Nephron progenitor cell (in vitro differentiated cells): Measurements from ENCODE around the gene GPC5.
"Not testable (repeated sequence)": the region's sequence is repeated elsewhere in the genome, so short reads cannot be mapped to it uniquely, and the experiment has no call there.

Experiments
- DNase-seq: peaks from one replicate; pipeline ENCODE4 v3.0.0; 2021
- H3K27ac Mint-ChIP-seq: 2 replicates; pipeline ENCODE4 v1.8.0; 2021; ENCODE audit warnings: mild to moderate bottlenecking, moderate library complexity, mixed read lengths
- H3K27me3 Mint-ChIP-seq: 2 replicates; pipeline ENCODE4 v1.8.0; 2021; ENCODE audit warnings: mild to moderate bottlenecking, low read depth, mixed read lengths; ENCODE audit not compliant: poor library complexity
- H3K36me3 Mint-ChIP-seq: 2 replicates; pipeline ENCODE4 v1.8.0; 2021; ENCODE audit warnings: low read depth, mixed read lengths
- H3K4me1 Mint-ChIP-seq: 2 replicates; pipeline ENCODE4 v1.8.0; 2021; ENCODE audit warnings: mixed read lengths
- H3K4me3 Mint-ChIP-seq: 2 replicates; pipeline ENCODE4 v1.8.0; 2021; ENCODE audit warnings: mild to moderate bottlenecking, moderate library complexity, mixed read lengths
- H3K9me3 Mint-ChIP-seq: 2 replicates; pipeline ENCODE4 v1.8.0; 2021; ENCODE audit warnings: mild to moderate bottlenecking, moderate library complexity, mixed read lengths
- TF ChIP-seq, protein P1 (sequence below): fragments of 200-600 bp; sonication (generic); IDR thresholded peaks from 2 replicates; pipeline ENCODE4 v1.5.0; 2021; ENCODE audit warnings: antibody characterized with exemption

GPC5 gene

DNA sequence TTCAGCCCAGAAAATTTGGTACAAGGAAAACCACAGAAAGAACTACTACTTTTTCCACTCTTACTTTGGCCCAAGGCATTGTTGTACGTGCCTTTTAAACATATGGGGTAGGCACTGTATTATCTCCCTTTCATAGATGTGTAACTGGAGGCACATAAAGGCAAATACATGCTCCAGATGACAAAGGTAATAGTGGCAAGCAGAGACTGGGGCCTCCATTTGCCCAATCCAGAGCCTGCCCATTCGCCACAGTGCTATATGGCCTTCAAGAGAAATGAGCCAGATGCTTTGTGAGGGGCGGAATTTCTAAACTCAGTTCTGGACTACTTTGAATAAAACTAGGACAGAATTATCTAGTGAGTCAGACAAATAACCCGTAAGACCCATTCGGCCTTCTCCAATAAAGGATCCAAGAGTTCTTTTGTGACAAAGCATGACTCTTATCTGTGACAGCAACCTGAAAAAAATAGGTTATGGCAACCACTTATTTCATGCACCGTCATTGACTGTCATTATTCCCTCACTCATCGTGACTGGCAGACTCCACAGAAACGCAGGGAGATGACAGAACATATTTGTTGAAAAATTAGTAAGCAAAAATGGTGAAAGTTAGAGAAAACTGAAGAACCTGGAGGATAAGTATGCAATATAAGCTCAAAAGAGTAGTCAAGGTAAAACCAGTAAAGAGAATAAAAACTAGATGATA lies 1116.2 kb downstream of the GPC5 start:
- Mint-ChIP-seq H3K36me3 (peaks cover 6% of the 10 kb centered on the region), H3K9me3 (peaks cover 28% of the 10 kb centered on the region), H3K4me1 (peaks cover 5% of the 10 kb centered on the region), H3K4me3 (no peak overlapping the region), H3K27ac (no peak overlapping the region), H3K27me3 (no peaks in the 10 kb centered on the region)
- DNase-seq = no peak
- TF ChIP-seq, protein P1, sequence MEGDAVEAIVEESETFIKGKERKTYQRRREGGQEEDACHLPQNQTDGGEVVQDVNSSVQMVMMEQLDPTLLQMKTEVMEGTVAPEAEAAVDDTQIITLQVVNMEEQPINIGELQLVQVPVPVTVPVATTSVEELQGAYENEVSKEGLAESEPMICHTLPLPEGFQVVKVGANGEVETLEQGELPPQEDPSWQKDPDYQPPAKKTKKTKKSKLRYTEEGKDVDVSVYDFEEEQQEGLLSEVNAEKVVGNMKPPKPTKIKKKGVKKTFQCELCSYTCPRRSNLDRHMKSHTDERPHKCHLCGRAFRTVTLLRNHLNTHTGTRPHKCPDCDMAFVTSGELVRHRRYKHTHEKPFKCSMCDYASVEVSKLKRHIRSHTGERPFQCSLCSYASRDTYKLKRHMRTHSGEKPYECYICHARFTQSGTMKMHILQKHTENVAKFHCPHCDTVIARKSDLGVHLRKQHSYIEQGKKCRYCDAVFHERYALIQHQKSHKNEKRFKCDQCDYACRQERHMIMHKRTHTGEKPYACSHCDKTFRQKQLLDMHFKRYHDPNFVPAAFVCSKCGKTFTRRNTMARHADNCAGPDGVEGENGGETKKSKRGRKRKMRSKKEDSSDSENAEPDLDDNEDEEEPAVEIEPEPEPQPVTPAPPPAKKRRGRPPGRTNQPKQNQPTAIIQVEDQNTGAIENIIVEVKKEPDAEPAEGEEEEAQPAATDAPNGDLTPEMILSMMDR = no peak

GRCh38 chr13:92516878-92517277 lies 1118.5 kb downstream of the GPC5 start:
- H3K27me3 Mint-ChIP-seq, H3K4me1 Mint-ChIP-seq, H3K36me3 Mint-ChIP-seq, H3K4me3 Mint-ChIP-seq, H3K27ac Mint-ChIP-seq, DNase-seq: not testable (repeated sequence)
- peaks cover 44% of the 10 kb centered on the region for H3K9me3 Mint-ChIP-seq

DNA sequence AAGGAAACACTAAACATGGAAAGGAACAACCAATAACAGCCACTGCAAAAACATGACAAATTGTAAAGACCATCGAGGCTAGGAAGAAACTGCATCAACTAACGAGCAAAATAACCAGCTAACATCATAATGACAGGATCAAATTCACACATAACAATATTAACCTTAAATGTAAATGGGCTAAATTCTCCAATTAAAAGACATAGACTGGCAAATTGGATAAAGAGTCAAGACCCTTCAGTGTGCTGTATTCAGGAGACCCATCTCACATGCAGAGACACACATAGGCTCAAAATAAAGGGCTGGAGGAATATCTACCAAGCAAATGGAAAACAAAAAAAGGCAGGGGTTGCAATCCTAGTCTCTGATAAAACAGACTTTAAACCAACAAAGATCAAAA lies 1120.2 kb downstream of the GPC5 start:
- not testable (repeated sequence) for H3K4me3 Mint-ChIP-seq, H3K27me3 Mint-ChIP-seq, H3K36me3 Mint-ChIP-seq, H3K4me1 Mint-ChIP-seq, H3K27ac Mint-ChIP-seq, DNase-seq
- peaks cover 48% of the 10 kb centered on the region for H3K9me3 Mint-ChIP-seq

GRCh38 chr13:92530364-92530763 lies 1131.9 kb downstream of the GPC5 start:
- peaks cover 3% of the 10 kb centered on the region for H3K27me3 Mint-ChIP-seq
- no peak overlapping the region for H3K4me3 Mint-ChIP-seq
- TF ChIP-seq, protein P1 = no peak
- no peaks in the 10 kb centered on the region for H3K9me3 Mint-ChIP-seq
- no peaks in the 10 kb centered on the region for H3K36me3 Mint-ChIP-seq
- H3K27ac Mint-ChIP-seq = no peak overlapping the region
- H3K4me1 Mint-ChIP-seq = no peaks in the 10 kb centered on the region
- no peak for DNase-seq

GRCh38 chr13:92535222-92536006 lies 1137.0 kb downstream of the GPC5 start:
- TF ChIP-seq, protein P1 = no peak
- Mint-ChIP-seq H3K4me3 (no peak overlapping the region), H3K9me3 (no peaks in the 10 kb centered on the region), H3K27ac (no peak overlapping the region), H3K36me3 (no peaks in the 10 kb centered on the region), H3K27me3 (peaks cover 3% of the 10 kb centered on the region), H3K4me1 (no peaks in the 10 kb centered on the region)
- DNase-seq = no peak

DNA sequence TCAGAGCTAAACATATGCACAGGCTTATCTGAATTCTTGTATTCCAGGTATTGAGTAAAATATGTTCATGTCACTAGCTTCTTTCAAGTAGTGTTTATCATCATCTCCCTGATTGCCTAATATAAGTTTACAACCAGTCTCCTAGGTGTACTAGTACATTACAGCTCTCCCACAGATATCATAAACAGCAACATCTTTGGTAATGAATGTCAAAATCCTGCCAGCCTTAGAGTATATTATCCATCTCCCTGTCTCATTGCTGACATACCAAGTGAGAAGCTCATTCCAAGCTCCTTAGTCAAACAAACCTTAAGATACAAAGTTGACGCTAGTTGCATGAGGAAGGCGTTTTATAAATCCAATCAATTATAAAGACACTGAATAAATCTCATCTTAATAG lies 1139.0 kb downstream of the GPC5 start:
- H3K27me3 Mint-ChIP-seq = peaks cover 3% of the 10 kb centered on the region
- DNase-seq = no peak
- H3K36me3 Mint-ChIP-seq = no peaks in the 10 kb centered on the region
- H3K27ac Mint-ChIP-seq = no peak overlapping the region
- H3K9me3 Mint-ChIP-seq = no peaks in the 10 kb centered on the region
- H3K4me1 Mint-ChIP-seq = no peaks in the 10 kb centered on the region
- H3K4me3 Mint-ChIP-seq = no peak overlapping the region
- TF ChIP-seq, protein P1 = no peak

DNA sequence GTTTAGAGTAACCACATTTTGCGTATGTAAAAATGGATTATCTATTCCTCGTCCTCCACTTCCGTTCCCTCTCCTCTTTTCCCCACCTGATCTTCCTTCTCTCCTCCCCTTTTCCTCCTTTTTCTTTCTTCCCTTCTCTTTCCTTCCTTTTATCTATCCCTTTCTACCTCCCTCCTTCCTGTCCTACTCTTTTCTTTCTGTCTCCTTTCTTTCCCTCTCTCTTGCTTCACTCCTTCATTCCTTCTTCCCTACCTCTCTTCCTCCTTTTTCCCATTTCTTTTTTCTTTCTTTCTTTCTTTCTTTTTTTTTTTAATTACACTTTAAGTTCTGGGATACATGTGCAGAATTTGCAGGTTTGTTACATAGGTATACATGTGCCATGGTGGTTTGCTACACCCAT lies 1139.7 kb downstream of the GPC5 start:
- Mint-ChIP-seq H3K4me1 (no peaks in the 10 kb centered on the region), H3K4me3 (no peak overlapping the region), H3K27ac (no peak overlapping the region), H3K9me3 (no peaks in the 10 kb centered on the region), H3K27me3 (peaks cover 3% of the 10 kb centered on the region), H3K36me3 (no peaks in the 10 kb centered on the region)
- DNase-seq = no peak
- TF ChIP-seq, protein P1 = no peak

DNA sequence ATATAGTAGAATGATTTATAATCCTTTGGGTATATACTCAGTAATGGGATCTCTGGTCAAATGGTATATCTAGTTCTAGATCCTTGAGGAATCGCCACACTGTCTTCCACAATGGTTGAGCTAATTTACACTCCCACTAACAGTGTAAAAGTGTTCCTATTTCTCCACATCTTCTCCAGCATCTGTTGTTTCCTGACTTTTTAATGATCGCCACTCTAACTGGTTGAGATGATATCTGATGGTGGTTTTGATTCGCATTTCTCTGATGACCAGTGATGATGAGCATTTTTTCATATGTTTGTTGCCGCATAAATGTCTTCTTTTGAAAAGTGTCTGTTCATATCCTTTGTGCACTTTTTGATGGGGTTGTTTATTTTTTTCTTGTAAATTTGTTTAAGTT lies 1140.7 kb downstream of the GPC5 start:
- H3K27ac Mint-ChIP-seq, H3K4me1 Mint-ChIP-seq, DNase-seq, H3K36me3 Mint-ChIP-seq, H3K27me3 Mint-ChIP-seq, H3K4me3 Mint-ChIP-seq, H3K9me3 Mint-ChIP-seq: not testable (repeated sequence)
